HG03521 (cell line): ENCODE measurements around the gene ZSWIM8.
"Not testable (repeated sequence)": the region's sequence is repeated elsewhere in the genome, so short reads cannot be mapped to it uniquely, and the experiment has no call there.

Source experiments
- ATAC-seq: cut with Tn5 transposase; IDR thresholded peaks from one replicate; pipeline ENCODE4 v1.9.1; 2021; ENCODE audit warnings: mild to moderate bottlenecking, moderate library complexity; ENCODE audit not compliant: unreplicated experiment

The ZSWIM8 gene

GRCh38 chr10:73773152-73773879 lies 12.1 kb upstream of the ZSWIM8 start:
- no peak for ATAC-seq

GRCh38 chr10:73774637-73775036 lies 10.8 kb upstream of the ZSWIM8 start:
- no peak for ATAC-seq

GRCh38 chr10:73779018-73779417 lies 6.4 kb upstream of the ZSWIM8 start:
- ATAC-seq = no peak

GRCh38 chr10:73779539-73780197 lies 5.7 kb upstream of the ZSWIM8 start:
- ATAC-seq = no peak

GRCh38 chr10:73780301-73780700 lies 5.1 kb upstream of the ZSWIM8 start:
- no peak for ATAC-seq

- no peak for ATAC-seq
These were observed 4.4 kb upstream of the ZSWIM8 start for GRCh38 chr10:73780966-73781365.

- ATAC-seq = no peak
These were observed 3.9 kb upstream of the ZSWIM8 start for GRCh38 chr10:73781548-73781878.

- ATAC-seq = peak; percentile 39
These were observed 3.3 kb upstream of the ZSWIM8 start, which contains the start of gene CHCHD1 for GRCh38 chr10:73781879-73782748. Gene CHCHD1, plus strand, starts transcription at chr10:73782048. Its CDS starts 28 bp downstream, at chr10:73782076.

- ATAC-seq = no peak
These were observed 2.7 kb upstream of the ZSWIM8 start for GRCh38 chr10:73782749-73783085.

GRCh38 chr10:73785721-73786511 lies 510 bp downstream of the ZSWIM8 start:
- ATAC-seq = peak; percentile 28

GRCh38 chr10:73786512-73786885 lies 1.1 kb downstream of the ZSWIM8 start:
- ATAC-seq = no peak

- ATAC-seq = not testable (repeated sequence)
These were observed 1.8 kb downstream of the ZSWIM8 start for GRCh38 chr10:73787031-73787800.

- ATAC-seq = no peak
These were observed 3.7 kb downstream of the ZSWIM8 start for GRCh38 chr10:73788864-73789658.

- no peak for ATAC-seq
These were observed 4.3 kb downstream of the ZSWIM8 start for GRCh38 chr10:73789659-73790055.

- ATAC-seq = no peak
These were observed 5.7 kb downstream of the ZSWIM8 start for GRCh38 chr10:73790886-73791625.

GRCh38 chr10:73791871-73792400 lies 6.5 kb downstream of the ZSWIM8 start:
- ATAC-seq = no peak

- no peak for ATAC-seq
These were observed 8.1 kb downstream of the ZSWIM8 start for GRCh38 chr10:73793456-73793855.

- ATAC-seq = not testable (repeated sequence)
These were observed 10.1 kb downstream of the ZSWIM8 start for GRCh38 chr10:73795491-73795890.
